IMR-90 (cell line): Measurements from ENCODE around the gene PDE11A. TPM values are rescaled to one million over a fixed set of nuclear protein-coding genes. Genes with fewer than 3 reads are reported as not detected.

Experiments used
- ATAC-seq: fragments of 200-7000 bp; cut with Tn5 transposase; 2 replicates; pipeline ENCODE4 v1.9.1; 2020; ENCODE audit warnings: low read depth, mild to moderate bottlenecking, moderate library complexity
- BruUV-seq: library from RNA; stranded (reverse); fragments of 400-500 nt; replicated peaks from 2 replicates; lab custom pipeline; 2021; lab: Mats Ljungman, UMichigan
- CTCF ChIA-PET: fragments of 300-600 bp; formaldehyde crosslinking; extraction: SDS; loops from one replicate; lab custom pipeline; 2021; ENCODE audit warnings: antibody characterized with exemption; lab: Yijun Ruan, JAX
- POLR2A ChIA-PET: fragments of 300-600 bp; sonication (Branson Sonifier 250); formaldehyde crosslinking; loops from one replicate; lab custom pipeline; 2022; ENCODE audit warnings: antibody characterized with exemption; ENCODE audit not compliant: unreplicated experiment; lab: Charles Lee
- DNase-seq: peaks from one replicate; pipeline ENCODE4 v3.0.0; 2013
- H2AFZ ChIP-seq: replicated peaks from 2 replicates; pipeline ENCODE3; 2013; ENCODE audit warnings: low read length, mild to moderate bottlenecking; ENCODE audit not compliant: poor library complexity
- H2AK5ac ChIP-seq: 2 replicates; pipeline ENCODE4 v1.6.1; 2013; ENCODE audit warnings: low read depth, low read length, inconsistent platforms
- H2AK9ac ChIP-seq: replicated peaks from 2 replicates; pipeline ENCODE3; 2013; ENCODE audit warnings: mild to moderate bottlenecking, low read depth, low read length, moderate library complexity; ENCODE audit not compliant: poor library complexity
- H2BK120ac ChIP-seq: 2 replicates; pipeline ENCODE4 v1.6.1; 2013; ENCODE audit warnings: low read depth, low read length, inconsistent platforms
- H2BK15ac ChIP-seq: 3 replicates; pipeline ENCODE4 v1.6.1; 2013; ENCODE audit warnings: low read depth, low read length, inconsistent platforms
- H2BK20ac ChIP-seq: 2 replicates; pipeline ENCODE4 v1.6.1; 2013; ENCODE audit warnings: low read depth, mild to moderate bottlenecking, inconsistent platforms, low read length, moderate library complexity
- H2BK5ac ChIP-seq: 2 replicates; pipeline ENCODE4 v1.6.1; 2013; ENCODE audit warnings: mild to moderate bottlenecking, low read depth, low read length, inconsistent platforms; ENCODE audit not compliant: poor library complexity, severe bottlenecking
- H3K14ac ChIP-seq: replicated peaks from 2 replicates; pipeline ENCODE4 v1.6.1; 2013; ENCODE audit warnings: low read depth, low read length, inconsistent platforms
- H3K18ac ChIP-seq: 2 replicates; pipeline ENCODE4 v1.6.1; 2013; ENCODE audit warnings: low read depth, low read length, control low read depth
- H3K23ac ChIP-seq: 2 replicates; pipeline ENCODE4 v1.6.1; 2013; ENCODE audit warnings: low read depth, low read length, inconsistent platforms
- H3K27ac ChIP-seq: 2 replicates; pipeline ENCODE4 v1.5.1; 2013; ENCODE audit warnings: mild to moderate bottlenecking, control low read depth, low read length; ENCODE audit not compliant: insufficient read depth
- H3K27me3 ChIP-seq: 2 replicates; pipeline ENCODE4 v1.6.1; 2013; ENCODE audit warnings: low read length; ENCODE audit not compliant: control insufficient read depth, insufficient read depth
- H3K36me3 ChIP-seq: 2 replicates; pipeline ENCODE4 v1.6.1; 2013; ENCODE audit warnings: low read length, mixed read lengths; ENCODE audit not compliant: control insufficient read depth, insufficient read depth
- H3K4ac ChIP-seq: 2 replicates; pipeline ENCODE4 v1.6.1; 2013; ENCODE audit warnings: low read depth, low read length, inconsistent platforms
- H3K4me1 ChIP-seq: 2 replicates; pipeline ENCODE4 v1.6.1; 2013; ENCODE audit warnings: low read length, mixed read lengths; ENCODE audit not compliant: control insufficient read depth, insufficient read depth
- H3K4me2 ChIP-seq: 2 replicates; pipeline ENCODE4 v1.6.1; 2013; ENCODE audit warnings: low read depth, mild to moderate bottlenecking, control low read depth, low read length, moderate library complexity
- H3K4me3 ChIP-seq: 2 replicates; pipeline ENCODE4 v1.5.1; 2013; ENCODE audit warnings: low read depth, mild to moderate bottlenecking, control low read depth, low read length, moderate library complexity; ENCODE audit not compliant: insufficient read depth
- H3K56ac ChIP-seq: 2 replicates; pipeline ENCODE4 v1.6.1; 2013; ENCODE audit warnings: low read length, inconsistent platforms; ENCODE audit not compliant: insufficient read depth; ENCODE audit errors: extremely low read depth
- H3K79me1 ChIP-seq, 2 experiments: 2 replicates each; pipeline ENCODE4 v1.6.1; 2013; ENCODE audit warnings: low read length in 2 of 2, inconsistent platforms in 1 of 2, low read depth in 1 of 2
- H3K9ac ChIP-seq: 2 replicates; pipeline ENCODE4 v1.6.1; 2013; ENCODE audit warnings: low read depth, low read length, control low read depth
- H3K9me1 ChIP-seq: 2 replicates; pipeline ENCODE4 v1.6.1; 2013; ENCODE audit warnings: low read length, inconsistent platforms; ENCODE audit not compliant: insufficient read depth
- H3K9me3 ChIP-seq: 2 replicates; pipeline ENCODE4 v1.6.1; 2013; ENCODE audit warnings: low read length; ENCODE audit not compliant: control insufficient read depth, insufficient read depth
- H4K20me1 ChIP-seq: 2 replicates; pipeline ENCODE4 v1.6.1; 2013; ENCODE audit warnings: low read length, inconsistent platforms; ENCODE audit not compliant: insufficient read depth
- H4K5ac ChIP-seq: 2 replicates; pipeline ENCODE4 v1.6.1; 2013; ENCODE audit warnings: mild to moderate bottlenecking, low read depth, low read length, control low read depth
- H4K8ac ChIP-seq, 2 experiments: 2 replicates each; pipeline ENCODE4 v1.6.1; 2013; ENCODE audit warnings: low read depth in 2 of 2, low read length in 2 of 2, control low read depth in 1 of 2, inconsistent platforms in 1 of 2
- H4K91ac ChIP-seq: 2 replicates; pipeline ENCODE4 v1.6.1; 2013; ENCODE audit warnings: low read depth, low read length, inconsistent platforms; ENCODE audit not compliant: insufficient read depth
- MAFK ChIP-seq: IDR thresholded peaks from 2 replicates; pipeline ENCODE4 v1.6.1; 2012; ENCODE audit warnings: low read depth, low read length, improper control_type of control experiment
- POLR2A ChIP-seq: IDR thresholded peaks from 2 replicates; pipeline ENCODE4 v1.6.1; 2012; ENCODE audit warnings: mild to moderate bottlenecking, low read depth, low read length
- WGBS, 2 experiments: methylation state at CpG; one replicate each; pipeline versions ENCODE4 v1.1.5 to v1.1.7; 2013; ENCODE audit warnings: missing lambda C conversion rate in 2 of 2; ENCODE audit not compliant: insufficient read length in 1 of 2; ENCODE audit errors: extremely low coverage in 2 of 2; 5-methylcytosine and 5-hydroxymethylcytosine counted together
- dilution Hi-C: fragments of 300-500 bp; cut with HindIII; formaldehyde crosslinking; loops from one replicate; pipeline ENCODE4 v1.14.3; 2018; ENCODE audit warnings: low sequenced_read_pairs; ENCODE audit not compliant: unreplicated experiment
- in situ Hi-C: fragments of 300-500 bp; cut with MboI; formaldehyde crosslinking; loops from 3 replicates; pipeline ENCODE4 v1.14.3; 2019; ENCODE audit warnings: low sequenced_read_pairs, inconsistent platforms, mixed read lengths
- intact Hi-C: fragments of 100-400 bp; cut with micrococcal nuclease; formaldehyde crosslinking; loops from 2 replicates; pipeline ENCODE4 v1.10.0; 2022
- polyA plus RNA-seq, 3 experiments: library from polyadenylated mRNA; depleted of rRNA; stranded (reverse); fragments of >200 nt; gene quantifications; 2 replicates each; pipeline ENCODE4 v1.2.3, GENCODE V29; 2012; ENCODE audit warnings: low replicate concordance in 1 of 3
- total RNA-seq: library from RNA; depleted of rRNA; stranded (reverse); fragments of >200 nt; gene quantifications from 2 replicates; pipeline ENCODE4 v1.2.3, GENCODE V29; 2012
- TF ChIP-seq, protein P1 (sequence below): fragments of 150-350 bp; IDR thresholded peaks from 2 replicates; pipeline ENCODE4 v1.6.1; 2016; ENCODE audit warnings: low read depth, mild to moderate bottlenecking, low read length, moderate library complexity, borderline replicate concordance

Gene PDE11A
- total and polyA plus RNA-seq, 2 of the 4 experiments (the other 2 are of a cell fraction) = 0.21 to 0.72 TPM

- no CpG with 5 or more reads among the region's 2 CpGs for WGBS, 2 experiments
- Histone ChIP-seq H2AFZ (no peak overlapping the region), H2BK15ac (no peak overlapping the region), H2AK9ac (no peak overlapping the region), H3K9ac (no peak overlapping the region), H3K27ac (no peak overlapping the region), H3K14ac (no peak overlapping the region), H2BK20ac (no peak overlapping the region), H4K8ac (no peak overlapping the region), H4K91ac (no peak overlapping the region), H2BK120ac (no peak overlapping the region), H3K9me1 (no peaks in the 10 kb centered on the region), H3K36me3 (no peaks in the 10 kb centered on the region), H4K20me1 (no peaks in the 10 kb centered on the region), H3K4me3 (no peak overlapping the region), H3K4me1 (no peaks in the 10 kb centered on the region), H2AK5ac (no peak overlapping the region), H3K9me3 (no peaks in the 10 kb centered on the region), H3K18ac (no peak overlapping the region), H4K5ac (no peak overlapping the region), H3K56ac (no peak overlapping the region), H3K23ac (no peak overlapping the region), H3K79me1 (no peaks in the 10 kb centered on the region), H3K4me2 (no peak overlapping the region), H2BK5ac (no peak overlapping the region), H3K27me3 (no peaks in the 10 kb centered on the region), H3K4ac (no peak overlapping the region)
- CTCF ChIA-PET = no interaction called here
- TF ChIP-seq, protein P1, sequence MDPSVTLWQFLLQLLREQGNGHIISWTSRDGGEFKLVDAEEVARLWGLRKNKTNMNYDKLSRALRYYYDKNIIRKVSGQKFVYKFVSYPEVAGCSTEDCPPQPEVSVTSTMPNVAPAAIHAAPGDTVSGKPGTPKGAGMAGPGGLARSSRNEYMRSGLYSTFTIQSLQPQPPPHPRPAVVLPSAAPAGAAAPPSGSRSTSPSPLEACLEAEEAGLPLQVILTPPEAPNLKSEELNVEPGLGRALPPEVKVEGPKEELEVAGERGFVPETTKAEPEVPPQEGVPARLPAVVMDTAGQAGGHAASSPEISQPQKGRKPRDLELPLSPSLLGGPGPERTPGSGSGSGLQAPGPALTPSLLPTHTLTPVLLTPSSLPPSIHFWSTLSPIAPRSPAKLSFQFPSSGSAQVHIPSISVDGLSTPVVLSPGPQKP = no peak
- TF ChIP-seq POLR2A (no peak), MAFK (no peak)
- DNase-seq (no peak), ATAC-seq (no peak)
- no TSS peak for BruUV-seq
- POLR2A ChIA-PET = interaction anchor here (0.6 kb wide), 1 partner anchor 699 kb away, joined by 7 read pairs; no protein-coding TSS in a partner anchor
- intact Hi-C loops = no loop called here
- in situ Hi-C loops = no loop called here
- dilution Hi-C loops = no loop called here
Measured at GRCh38 chr2:177939211-177939610, 133.4 kb downstream of the PDE11A start.
